Glomerular endothelial cell (primary cell): ENCODE results near the gene AP4S1. TPM values are rescaled to one million over a fixed set of nuclear protein-coding genes. Genes with fewer than 3 reads are reported as not detected.

ENCODE experiments used
- DNase-seq: peaks from one replicate; pipeline ENCODE4 v3.0.0-alpha.2; 2011; ENCODE audit warnings: low read depth, low spot score; ENCODE audit errors: extremely low read depth
- total RNA-seq: library from RNA; depleted of rRNA; stranded (reverse); fragments of >200 nt; gene quantifications from 2 replicates; pipeline ENCODE4 v1.2.3, GENCODE V29; 2015

Gene AP4S1
- total RNA-seq, 1 donor from 2014 or later: 3.7 TPM

DNA sequence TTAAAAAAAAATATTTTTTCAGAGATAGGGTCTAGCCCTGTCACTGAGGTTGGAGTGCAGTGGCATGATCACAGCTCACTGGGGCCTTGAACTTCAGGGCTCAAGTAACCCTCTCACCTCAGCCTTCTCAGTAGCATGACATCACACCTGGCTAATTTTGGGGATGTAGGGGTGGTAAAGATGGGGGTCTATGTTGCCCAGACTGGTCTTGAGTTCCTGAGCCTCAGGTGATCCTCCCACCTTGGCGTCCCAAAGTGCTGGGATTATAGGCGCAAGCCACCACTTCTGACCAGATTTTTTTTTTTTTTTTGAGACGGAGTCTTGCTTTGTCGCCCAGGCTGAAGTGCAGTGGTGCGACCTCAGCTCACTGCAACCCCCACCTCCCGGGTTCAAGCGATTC is 101.2 kb downstream of the AP4S1 start:
- no peak for DNase-seq

DNA sequence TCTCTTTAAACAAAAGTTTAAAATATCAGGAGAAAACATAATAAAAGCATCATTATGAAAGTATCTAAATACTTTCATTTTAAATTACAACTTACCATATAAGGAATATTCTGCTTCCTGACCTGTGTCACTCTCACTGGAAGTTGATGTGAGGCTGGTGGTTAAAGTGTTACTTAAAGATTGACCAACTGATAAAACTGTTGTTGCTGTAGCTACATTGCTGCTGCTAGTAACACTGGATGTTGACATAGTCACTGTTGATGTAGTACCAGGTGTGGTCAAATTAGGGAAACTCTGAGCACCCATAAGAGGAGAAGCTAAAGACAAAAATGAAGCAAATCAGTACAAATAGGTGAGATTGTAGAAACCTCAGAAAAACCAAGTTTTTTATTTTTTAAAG is 102.2 kb downstream of the AP4S1 start:
- no peak for DNase-seq

DNA sequence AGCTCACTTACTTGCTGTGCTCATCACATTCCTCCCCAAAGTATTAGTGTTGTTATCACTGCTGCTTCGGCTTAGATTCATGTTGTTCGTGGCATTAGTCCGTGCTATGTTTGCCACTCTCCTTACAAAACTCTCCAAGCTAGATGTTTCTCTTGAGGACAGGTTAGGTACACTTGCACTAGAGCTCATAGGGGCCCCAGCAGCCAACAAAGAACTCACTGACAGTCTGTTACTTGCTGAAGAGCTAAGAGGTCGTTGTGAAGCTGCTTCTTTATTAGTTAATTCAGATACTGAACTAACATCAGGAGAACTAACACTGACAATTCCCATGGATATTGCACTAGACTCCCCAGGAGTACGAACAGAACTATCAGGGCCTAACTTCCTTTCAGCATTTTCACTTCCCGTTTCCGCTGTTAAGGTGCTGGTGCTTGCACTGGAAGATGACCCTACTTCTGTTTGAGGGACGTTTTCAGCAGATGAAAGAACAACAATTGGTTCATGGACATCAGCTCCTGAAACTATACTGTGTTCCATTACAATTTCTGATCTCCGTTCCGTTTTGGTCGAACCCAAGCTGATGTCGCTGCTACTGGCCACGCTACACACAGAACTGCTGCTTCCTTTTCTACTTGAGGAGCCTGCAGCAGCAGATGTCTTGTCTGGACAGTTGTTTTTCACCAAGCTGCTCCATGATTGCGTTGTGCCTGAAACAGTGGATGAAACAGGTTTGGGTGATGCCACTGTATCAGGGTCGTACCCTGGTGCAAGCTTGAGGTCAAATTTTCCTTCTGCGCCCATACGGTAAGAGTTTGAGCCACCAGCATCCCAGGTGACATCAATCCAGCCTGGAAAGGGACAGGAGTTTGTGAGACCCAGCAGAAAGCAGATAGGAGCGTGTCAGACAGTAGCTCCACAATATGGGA is 103.4 kb downstream of the AP4S1 start:
- DNase-seq: no peak

DNA sequence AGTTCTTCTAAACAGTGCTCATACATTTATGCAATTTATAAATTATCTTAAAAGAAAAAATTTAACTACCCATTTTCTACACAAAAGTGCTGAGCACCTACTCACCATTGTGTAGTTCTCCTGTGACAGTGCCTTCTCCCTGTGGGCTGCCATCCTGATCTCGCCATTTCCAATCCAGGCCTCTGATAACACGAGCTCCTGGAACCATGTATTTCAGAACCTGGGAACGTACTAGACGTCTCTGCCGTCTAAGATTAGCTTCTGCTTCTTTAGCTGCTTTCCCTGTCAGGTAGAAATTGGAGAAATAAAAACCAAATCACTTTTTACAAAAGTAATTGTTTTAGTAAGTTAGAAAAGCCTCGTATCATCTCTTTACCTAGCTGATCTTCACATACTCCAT is 107.7 kb downstream of the AP4S1 start:
- no peak for DNase-seq

DNA sequence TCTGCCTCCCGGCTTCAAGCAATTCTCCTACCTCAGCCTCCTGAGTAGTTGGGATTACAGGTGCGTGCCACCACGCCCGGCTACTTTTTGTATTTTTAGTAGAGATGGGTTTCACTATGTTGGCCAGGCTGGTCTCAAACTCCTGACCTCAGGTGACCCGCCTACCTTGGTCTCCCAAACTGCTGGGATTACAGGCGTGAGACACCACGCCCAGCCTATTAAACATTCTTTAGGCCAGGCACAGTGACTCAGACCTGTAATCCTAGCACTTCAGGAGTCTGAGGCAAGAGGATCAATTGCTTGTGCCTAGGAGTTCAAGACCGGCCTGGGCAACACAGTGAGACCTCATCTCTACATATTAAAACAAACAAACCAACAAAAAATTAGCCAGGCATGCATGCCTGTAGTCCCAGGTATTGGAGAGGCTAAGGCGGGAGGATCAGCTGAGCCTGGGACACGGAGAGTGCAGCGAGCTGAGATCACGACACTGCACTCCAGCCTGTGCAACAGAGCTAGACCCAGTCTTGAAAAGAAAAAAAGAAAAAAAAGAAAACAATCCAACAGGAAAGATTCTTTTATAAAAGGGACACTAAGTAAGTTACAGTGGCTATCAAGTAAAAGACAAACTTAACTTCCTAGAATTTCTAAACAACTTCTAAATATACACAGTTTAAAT is 111.9 kb downstream of the AP4S1 start:
- DNase-seq: no peak

DNA sequence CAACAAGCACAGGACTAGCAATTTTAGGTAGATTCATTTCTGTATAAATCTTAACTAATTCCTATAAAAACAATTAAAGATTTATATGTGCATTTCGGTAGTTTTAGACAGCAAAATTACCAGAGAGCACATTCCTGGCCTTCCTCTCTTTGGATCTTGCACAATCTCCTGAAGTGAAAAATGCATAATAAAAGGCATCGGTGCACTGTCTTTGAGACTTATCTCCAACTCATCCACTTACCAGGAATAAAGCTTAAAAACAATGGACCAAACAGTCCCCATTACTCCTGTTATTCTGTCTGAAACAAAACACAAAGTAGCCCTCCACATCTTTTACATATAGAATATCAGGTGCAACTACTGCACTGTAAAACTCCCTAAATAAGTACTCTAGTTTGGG is 112.9 kb downstream of the AP4S1 start:
- DNase-seq: no peak

DNA sequence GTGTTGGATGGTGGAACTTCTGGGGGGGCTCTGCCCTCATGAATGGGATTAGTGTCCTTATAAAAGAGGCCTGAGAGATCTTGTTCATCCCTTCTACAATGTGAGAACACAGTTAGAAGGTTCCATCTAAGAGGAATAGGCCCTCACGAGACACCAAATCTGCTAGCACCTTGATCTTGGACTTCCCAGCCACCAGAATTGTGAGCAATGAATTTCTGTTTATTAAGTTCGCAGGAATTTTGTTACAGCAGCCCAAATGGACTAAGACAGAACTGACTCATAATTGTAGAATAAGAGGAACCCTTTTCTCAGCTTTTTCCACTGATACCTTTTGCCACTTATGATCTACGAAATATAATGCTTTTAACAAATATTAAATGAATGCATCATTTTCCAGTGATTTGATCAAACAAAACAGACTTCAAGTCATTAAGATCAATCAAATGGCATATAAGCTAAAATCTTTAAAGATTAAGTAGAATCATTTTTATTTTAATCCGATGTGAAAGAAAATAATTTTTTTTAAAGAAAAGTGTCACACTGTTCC is 113.9 kb downstream of the AP4S1 start:
- DNase-seq: no peak

DNA sequence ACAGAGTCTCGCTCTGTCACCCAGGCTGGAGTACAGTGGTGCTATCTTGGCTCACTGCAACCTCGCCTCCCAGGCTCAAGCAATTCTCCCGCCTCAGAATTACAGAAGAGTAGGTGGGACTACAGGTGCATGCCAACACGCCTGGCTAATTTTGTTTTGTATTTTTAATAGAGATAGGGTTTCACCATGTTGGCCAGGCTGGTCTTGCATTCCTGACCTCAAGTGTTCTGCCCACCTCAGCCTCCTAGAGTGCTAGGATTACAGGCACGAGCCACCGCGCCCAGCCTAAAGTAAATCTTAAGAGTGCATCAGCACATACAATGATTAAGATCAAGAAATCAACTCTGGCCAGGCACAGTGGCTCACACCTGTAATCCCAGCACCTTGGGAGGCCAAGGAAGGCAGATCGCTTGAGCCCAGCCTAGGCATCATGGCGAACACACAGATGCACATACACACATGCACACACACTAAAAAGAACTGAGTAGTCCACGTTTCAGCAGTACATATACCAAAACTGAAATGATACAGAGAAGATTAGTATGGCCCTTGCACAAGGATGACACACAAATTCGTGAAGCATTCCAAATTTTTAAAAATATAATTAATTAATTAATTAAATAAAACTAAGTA is 117.1 kb downstream of the AP4S1 start:
- no peak for DNase-seq

Other genes with a start within 250 kb of the AP4S1 start
- gene COCH, start 151.1 kb upstream of the AP4S1 start, total RNA-seq: 1.1 and 1.8 TPM in 2 replicates
- gene STRN3, start 730 bp downstream of the AP4S1 start, total RNA-seq: 17.6 and 27.6 TPM in 2 replicates
- 122 and 134 TPM in 2 replicates for gene HECTD1, start 182.1 kb downstream of the AP4S1 start, total RNA-seq